CD4-positive, alpha-beta memory T cell (primary cell): ENCODE results near the gene GARNL3. TPM values are rescaled to one million over a fixed set of nuclear protein-coding genes. Genes with fewer than 3 reads are reported as not detected.

Experiments
- CTCF ChIA-PET: fragments of 350-600 bp; sonication (Branson Sonifier 250); formaldehyde crosslinking; loops from one replicate; lab custom pipeline; 2021; ENCODE audit warnings: inconsistent platforms; ENCODE audit not compliant: partially characterized antibody; lab: Charles Lee
- POLR2A ChIA-PET: fragments of 350-600 bp; sonication (Branson Sonifier 250); formaldehyde crosslinking; loops from one replicate; lab custom pipeline; 2021; ENCODE audit not compliant: partially characterized antibody; lab: Charles Lee
- DNase-seq, 5 donors: peaks; one replicate each; pipeline versions ENCODE4 v3.0.0 to v3.0.0-alpha.2; 2020 to 2022; ENCODE audit warnings: mixed read lengths in 1 of 5
- H3K27ac ChIP-seq: one replicate; pipeline ENCODE4 v1.7.0; 2013; ENCODE audit warnings: low read depth, low read length
- H3K27me3 ChIP-seq: 2 replicates; pipeline ENCODE4 v1.7.0; 2013; ENCODE audit warnings: mild to moderate bottlenecking, low read length, moderate library complexity; ENCODE audit not compliant: insufficient read depth
- H3K36me3 ChIP-seq: 2 replicates; pipeline ENCODE4 v1.7.0; 2013; ENCODE audit warnings: mild to moderate bottlenecking, low read length, moderate library complexity; ENCODE audit not compliant: insufficient read depth
- H3K4me1 ChIP-seq: 2 replicates; pipeline ENCODE4 v1.7.0; 2013; ENCODE audit warnings: mild to moderate bottlenecking, low read length, moderate library complexity; ENCODE audit not compliant: insufficient read depth
- H3K4me3 ChIP-seq, 2 donors: one replicate each; pipeline ENCODE4 v1.7.0; 2013; ENCODE audit warnings: low read length in 2 of 2, mild to moderate bottlenecking in 1 of 2
- H3K9me3 ChIP-seq, 2 donors: one replicate each; pipeline ENCODE4 v1.7.0; 2013; ENCODE audit warnings: low read length in 2 of 2, control low read depth in 1 of 2; ENCODE audit not compliant: control insufficient read depth in 1 of 2
- H3K27ac Mint-ChIP-seq, 7 donors: one replicate each; pipeline ENCODE4 v1.8.0; 2020 to 2021; ENCODE audit warnings: mixed read lengths in 7 of 7, mild to moderate bottlenecking in 6 of 7, inconsistent platforms in 3 of 7, moderate library complexity in 3 of 7
- H3K27me3 Mint-ChIP-seq, 2 donors: one replicate each; pipeline ENCODE4 v1.8.0; 2020 to 2021; ENCODE audit warnings: mixed read lengths in 2 of 2
- H3K36me3 Mint-ChIP-seq, 2 donors: one replicate each; pipeline ENCODE4 v1.8.0; 2020 to 2021; ENCODE audit warnings: mixed read lengths in 2 of 2, inconsistent platforms in 1 of 2, mild to moderate bottlenecking in 1 of 2
- H3K4me1 Mint-ChIP-seq, 4 donors: one replicate each; pipeline ENCODE4 v1.8.0; 2020 to 2021; ENCODE audit warnings: mixed read lengths in 4 of 4, mild to moderate bottlenecking in 1 of 4
- H3K4me3 Mint-ChIP-seq, 8 donors: one replicate each; pipeline ENCODE4 v1.8.0; 2020 to 2021; ENCODE audit warnings: mixed read lengths in 8 of 8, mild to moderate bottlenecking in 7 of 8, moderate library complexity in 6 of 8, inconsistent platforms in 3 of 8
- H3K9me3 Mint-ChIP-seq, 8 donors: one replicate each; pipeline ENCODE4 v1.8.0; 2020 to 2021; ENCODE audit warnings: mixed read lengths in 8 of 8, mild to moderate bottlenecking in 5 of 8, inconsistent platforms in 3 of 8, moderate library complexity in 1 of 8
- intact Hi-C: fragments of 100-400 bp; cut with micrococcal nuclease; formaldehyde crosslinking; loops from one replicate; pipeline ENCODE4 v1.15.1; 2023
- polyA plus RNA-seq, 2 donors: library from polyadenylated mRNA; unstranded; fragments of 300-500 nt; fragmentation: Illumina TruSeq; gene quantifications; one replicate each; pipeline ENCODE4 v1.2.3, GENCODE V29; 2021
- total RNA-seq, 2 experiments: library from RNA; stranded (reverse); gene quantifications; one replicate each; pipeline ENCODE4 v1.2.3, GENCODE V29; 2021

Gene GARNL3
- total and polyA plus RNA-seq, 4 experiments from 2014 or later, result 0.41 to 6.6 (median 5.9) TPM; not detected in 1

GRCh38 chr9:127323393-127323792 is 58.8 kb downstream of the GARNL3 start:
- CTCF ChIA-PET, result no interaction called here
- Mint-ChIP-seq H3K27me3 (peaks cover 0 to 6% of the 10 kb centered on the region in 2 donors), H3K9me3 (no peaks in the 10 kb centered on the region), H3K36me3 (peaks cover 0 to 5% of the 10 kb centered on the region in 2 donors), H3K4me3 (no peak overlapping the region), H3K27ac (no peak overlapping the region), H3K4me1 (no peaks in the 10 kb centered on the region)
- no peak for DNase-seq
- Histone ChIP-seq H3K9me3 (no peaks in the 10 kb centered on the region), H3K4me3 (no peak overlapping the region), H3K4me1 (no peaks in the 10 kb centered on the region), H3K27ac (no peak overlapping the region), H3K27me3 (no peaks in the 10 kb centered on the region), H3K36me3 (no peaks in the 10 kb centered on the region)
- POLR2A ChIA-PET, result no interaction called here
- intact Hi-C loops, result no loop called here

GRCh38 chr9:127330501-127330900 is 65.9 kb downstream of the GARNL3 start:
- no peak overlapping the region for H3K27ac Mint-ChIP-seq
- POLR2A ChIA-PET, result no interaction called here

DNA sequence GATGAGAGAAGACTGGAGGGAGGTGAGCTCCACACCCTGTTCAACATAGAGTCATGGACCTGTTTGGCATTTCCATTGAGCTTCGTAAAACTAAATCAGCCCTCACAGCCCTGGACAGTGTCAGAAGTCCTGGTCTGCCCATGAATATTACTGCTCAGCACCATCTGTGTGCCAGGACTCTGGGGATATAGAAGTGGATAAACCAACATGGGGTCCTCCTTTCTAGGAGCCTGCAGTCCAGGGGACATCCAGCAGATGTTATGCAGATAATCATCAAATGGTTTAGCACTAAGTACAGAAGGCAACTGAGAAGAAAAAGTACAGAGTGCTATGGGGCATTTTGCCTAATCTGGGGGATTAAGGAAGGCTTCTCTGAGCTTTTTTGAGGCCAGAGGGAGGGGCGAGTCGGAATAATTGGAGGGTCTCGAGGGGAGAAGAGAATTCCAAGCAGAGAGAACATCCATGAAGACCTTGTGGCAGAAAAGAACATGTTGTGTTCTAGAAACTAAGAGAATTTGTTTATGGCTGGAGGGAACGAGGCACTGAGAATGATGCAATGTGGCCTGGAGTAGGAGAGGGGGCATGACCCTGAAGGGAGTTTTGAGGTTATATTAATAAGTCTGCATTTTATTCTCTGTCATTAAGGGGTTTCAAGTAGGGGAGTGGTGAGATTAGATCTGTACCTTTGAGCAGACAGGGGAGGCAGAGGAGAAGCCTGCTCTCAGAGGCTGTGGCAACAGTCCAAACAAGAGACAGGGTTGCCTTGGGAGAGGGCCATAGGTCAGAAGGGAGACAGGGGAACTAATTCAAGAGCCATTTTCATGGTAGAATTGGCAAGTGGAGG is 68.9 kb downstream of the GARNL3 start:
- DNase-seq, result no peak
- no peaks in the 10 kb centered on the region for H3K4me1 ChIP-seq
- Mint-ChIP-seq H3K9me3 (no peaks in the 10 kb centered on the region), H3K4me3 (no peak overlapping the region), H3K27me3 (peaks cover 0 to 3% of the 10 kb centered on the region in 2 donors), H3K4me1 (no peaks in the 10 kb centered on the region), H3K36me3 (no peaks in the 10 kb centered on the region), H3K27ac (peak overlapping the region in 1 of 7 donors; percentile 78)
- ChIA-PET CTCF (no interaction called here), POLR2A (no interaction called here)
- intact Hi-C loops, result no loop called here
- H3K4me3 ChIP-seq, result no peak overlapping the region
- no peaks in the 10 kb centered on the region for H3K36me3 ChIP-seq
- H3K27ac ChIP-seq, result no peak overlapping the region
- no peaks in the 10 kb centered on the region for H3K27me3 ChIP-seq
- H3K9me3 ChIP-seq, result no peaks in the 10 kb centered on the region

More at GRCh38 chr9:127330501-127330900, 65.9 kb downstream of the GARNL3 start:
- CTCF ChIA-PET, result no interaction called here
- no peaks in the 10 kb centered on the region for H3K9me3 ChIP-seq
- no peak overlapping the region for H3K4me3 ChIP-seq
- H3K36me3 ChIP-seq, result no peaks in the 10 kb centered on the region
- H3K4me1 ChIP-seq, result no peaks in the 10 kb centered on the region
- no peak overlapping the region for H3K4me3 Mint-ChIP-seq
- DNase-seq, result no peak
- H3K9me3 Mint-ChIP-seq, result no peaks in the 10 kb centered on the region
- no peak overlapping the region for H3K27ac ChIP-seq
- intact Hi-C loops, result no loop called here
- no peaks in the 10 kb centered on the region for H3K27me3 ChIP-seq
- peaks cover 2 to 3% of the 10 kb centered on the region in 2 donors for H3K27me3 Mint-ChIP-seq
- H3K4me1 Mint-ChIP-seq, result no peaks in the 10 kb centered on the region
- peaks cover 0 to 5% of the 10 kb centered on the region in 2 donors for H3K36me3 Mint-ChIP-seq

GRCh38 chr9:127334725-127335124 is 70.2 kb downstream of the GARNL3 start:
- H3K4me3 ChIP-seq, result no peak overlapping the region

DNA sequence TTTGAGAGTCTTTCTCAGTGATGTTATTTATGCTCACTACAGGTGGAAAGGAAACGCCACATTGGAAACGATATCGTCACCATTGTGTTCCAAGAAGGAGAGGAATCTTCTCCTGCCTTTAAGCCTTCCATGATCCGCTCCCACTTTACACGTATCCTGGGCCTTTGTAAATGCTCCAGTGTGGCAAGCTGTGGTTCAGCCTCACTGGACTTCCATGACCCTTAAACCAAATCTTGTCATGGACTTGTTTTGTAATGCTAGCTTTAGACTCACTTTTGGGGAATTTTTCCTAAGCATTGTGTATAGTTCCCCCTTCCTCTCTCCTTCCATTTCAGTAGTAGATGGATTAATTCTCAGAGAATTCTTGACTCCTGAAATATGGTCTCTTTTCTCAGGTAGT is 71.5 kb downstream of the GARNL3 start:
- Mint-ChIP-seq H3K36me3 (peaks cover 0 to 7% of the 10 kb centered on the region in 2 donors), H3K9me3 (peaks cover 0 to 2% (median 0%) of the 10 kb centered on the region in 8 donors), H3K27ac (no peak overlapping the region), H3K4me1 (no peaks in the 10 kb centered on the region), H3K4me3 (no peak overlapping the region), H3K27me3 (peaks cover 0 to 3% of the 10 kb centered on the region in 2 donors)
- CTCF ChIA-PET, result no interaction called here
- no peaks in the 10 kb centered on the region for H3K36me3 ChIP-seq
- no peak overlapping the region for H3K4me3 ChIP-seq
- intact Hi-C loops, result no loop called here
- no peaks in the 10 kb centered on the region for H3K27me3 ChIP-seq
- no peak for DNase-seq
- no peak overlapping the region for H3K27ac ChIP-seq
- H3K9me3 ChIP-seq, result no peaks in the 10 kb centered on the region
- no peaks in the 10 kb centered on the region for H3K4me1 ChIP-seq
- POLR2A ChIA-PET, result no interaction called here

More at GRCh38 chr9:127334725-127335124, 70.2 kb downstream of the GARNL3 start:
- Mint-ChIP-seq H3K9me3 (peaks cover 0 to under 1% (median 0%) of the 10 kb centered on the region in 8 donors), H3K4me1 (no peaks in the 10 kb centered on the region), H3K27ac (no peak overlapping the region), H3K36me3 (no peaks in the 10 kb centered on the region), H3K4me3 (no peak overlapping the region), H3K27me3 (peaks cover 0 to 3% of the 10 kb centered on the region in 2 donors)
- ChIA-PET CTCF (no interaction called here), POLR2A (no interaction called here)
- DNase-seq, result no peak
- Histone ChIP-seq H3K9me3 (no peaks in the 10 kb centered on the region), H3K36me3 (no peaks in the 10 kb centered on the region), H3K27ac (no peak overlapping the region), H3K27me3 (no peaks in the 10 kb centered on the region), H3K4me1 (no peaks in the 10 kb centered on the region)
- intact Hi-C loops, result no loop called here

- H3K4me1 ChIP-seq, result no peaks in the 10 kb centered on the region
- H3K27me3 Mint-ChIP-seq, result peaks cover 0 to 2% of the 10 kb centered on the region in 2 donors
- H3K36me3 Mint-ChIP-seq, result peaks cover 0 to 12% of the 10 kb centered on the region in 2 donors
- no peaks in the 10 kb centered on the region for H3K9me3 ChIP-seq
- intact Hi-C loops, result no loop called here
- H3K9me3 Mint-ChIP-seq, result peaks cover 0 to 2% (median 0%) of the 10 kb centered on the region in 8 donors
- no peak overlapping the region for H3K27ac Mint-ChIP-seq
- H3K36me3 ChIP-seq, result no peaks in the 10 kb centered on the region
- CTCF ChIA-PET, result no interaction called here
- no peak overlapping the region for H3K4me3 ChIP-seq
- no peak for DNase-seq
- no peaks in the 10 kb centered on the region for H3K4me1 Mint-ChIP-seq
- no peaks in the 10 kb centered on the region for H3K27me3 ChIP-seq
- no peak overlapping the region for H3K27ac ChIP-seq
- no peak overlapping the region for H3K4me3 Mint-ChIP-seq
- POLR2A ChIA-PET, result no interaction called here
These were observed 72.2 kb downstream of the GARNL3 start for GRCh38 chr9:127336506-127337352.

GRCh38 chr9:127340721-127341120 is 76.1 kb downstream of the GARNL3 start:
- H3K4me1 ChIP-seq, result no peaks in the 10 kb centered on the region
- Mint-ChIP-seq H3K27ac (no peak overlapping the region), H3K36me3 (peaks cover 0 to 13% of the 10 kb centered on the region in 2 donors), H3K9me3 (peaks cover 0 to 2% (median 0%) of the 10 kb centered on the region in 8 donors), H3K4me1 (no peaks in the 10 kb centered on the region), H3K27me3 (no peaks in the 10 kb centered on the region), H3K4me3 (no peak overlapping the region)
- ChIA-PET POLR2A (no interaction called here), CTCF (no interaction called here)
- H3K4me3 ChIP-seq, result no peak overlapping the region
- no peaks in the 10 kb centered on the region for H3K27me3 ChIP-seq
- no peaks in the 10 kb centered on the region for H3K36me3 ChIP-seq
- no peak overlapping the region for H3K27ac ChIP-seq
- H3K9me3 ChIP-seq, result no peaks in the 10 kb centered on the region
- DNase-seq, result no peak
- intact Hi-C loops, result no loop called here
